HEK293T (cell line): ENCODE results near the gene CLDN9.

Experiments used
- BHLHE40 ChIP-seq: fragments of 450-650 bp; IDR thresholded peaks from 2 replicates; pipeline ENCODE4 v1.6.1; 2016; ENCODE audit warnings: mild to moderate bottlenecking, moderate library complexity, borderline replicate concordance
- FOXK2 ChIP-seq: fragments of 450-650 bp; IDR thresholded peaks from 2 replicates; pipeline ENCODE4 v1.6.1; 2016; ENCODE audit warnings: mild to moderate bottlenecking
- L3MBTL2 ChIP-seq: fragments of 450-650 bp; conservative IDR thresholded peaks from 2 replicates; pipeline ENCODE4 v1.6.1; 2016; ENCODE audit warnings: mild to moderate bottlenecking
- LEF1 ChIP-seq: fragments of 450-650 bp; IDR thresholded peaks from 2 replicates; pipeline ENCODE4 v1.6.1; 2017; ENCODE audit warnings: mild to moderate bottlenecking, borderline replicate concordance
- SP1 ChIP-seq: fragments of 450-650 bp; IDR thresholded peaks from 2 replicates; pipeline ENCODE4 v1.6.1; 2017
- SUZ12 ChIP-seq: fragments of 450-650 bp; IDR thresholded peaks from 2 replicates; pipeline ENCODE4 v1.6.1; 2016; ENCODE audit warnings: mild to moderate bottlenecking
- TARDBP ChIP-seq: fragments of 450-650 bp; IDR thresholded peaks from 2 replicates; pipeline ENCODE4 v1.6.1; 2016
- ZNF384 ChIP-seq: fragments of 450-650 bp; IDR thresholded peaks from 2 replicates; pipeline ENCODE4 v1.6.1; 2016

GRCh38 chr16:2992383-2993081, 20.2 kb upstream of the CLDN9 start:
- TF ChIP-seq SUZ12, result no peak
- no peak for TF ChIP-seq SP1
- TF ChIP-seq ZNF384, result no peak
- no peak for TF ChIP-seq TARDBP
- TF ChIP-seq L3MBTL2, result no peak
- no peak for TF ChIP-seq BHLHE40
- no peak for TF ChIP-seq FOXK2
- TF ChIP-seq LEF1, result no peak
